HG03103 (cell line): ENCODE data around the gene CACNA1B.
"Not testable (repeated sequence)": the region's sequence is repeated elsewhere in the genome, so short reads cannot be mapped to it uniquely, and the experiment has no call there.

ENCODE experiments used
- ATAC-seq: cut with Tn5 transposase; IDR thresholded peaks from one replicate; pipeline ENCODE4 v1.9.1; 2021; ENCODE audit warnings: low read depth; ENCODE audit not compliant: unreplicated experiment

The CACNA1B gene

GRCh38 chr9:138083873-138084272 is 206.3 kb downstream of the CACNA1B start:
- ATAC-seq = no peak

- ATAC-seq = no peak
These were observed 208.0 kb downstream of the CACNA1B start for GRCh38 chr9:138085568-138085967.

GRCh38 chr9:138092057-138092456 is 214.5 kb downstream of the CACNA1B start:
- ATAC-seq = not testable (repeated sequence)

- ATAC-seq = no peak
These were observed 216.4 kb downstream of the CACNA1B start for GRCh38 chr9:138094028-138094427.

GRCh38 chr9:138095813-138096518 is 218.4 kb downstream of the CACNA1B start:
- no peak for ATAC-seq

- ATAC-seq = no peak
These were observed 218.9 kb downstream of the CACNA1B start for GRCh38 chr9:138096519-138096845.

GRCh38 chr9:138097501-138097991 is 220.0 kb downstream of the CACNA1B start:
- ATAC-seq = no peak

- no peak for ATAC-seq
These were observed 220.7 kb downstream of the CACNA1B start for GRCh38 chr9:138098116-138098907.

GRCh38 chr9:138098908-138099791 is 221.6 kb downstream of the CACNA1B start:
- no peak for ATAC-seq

GRCh38 chr9:138099803-138100598 is 222.4 kb downstream of the CACNA1B start:
- ATAC-seq = no peak

- ATAC-seq = no peak
These were observed 223.2 kb downstream of the CACNA1B start for GRCh38 chr9:138100711-138101350.

GRCh38 chr9:138101444-138102234 is 224.1 kb downstream of the CACNA1B start:
- ATAC-seq = no peak

- ATAC-seq = no peak
These were observed 224.9 kb downstream of the CACNA1B start for GRCh38 chr9:138102246-138103051.

- no peak for ATAC-seq
These were observed 225.7 kb downstream of the CACNA1B start for GRCh38 chr9:138103111-138103848.

- ATAC-seq = no peak
These were observed 226.2 kb downstream of the CACNA1B start for GRCh38 chr9:138103849-138104206.

- no peak for ATAC-seq
These were observed 226.9 kb downstream of the CACNA1B start for GRCh38 chr9:138104251-138105122.

GRCh38 chr9:138105123-138105415 is 227.5 kb downstream of the CACNA1B start:
- ATAC-seq = no peak
